Activated T-cell treated with anti-CD3 and anti-CD28 coated beads, Interleukin-2, amount 50 U/mL, for 24 hours (primary cell): ENCODE measurements around the gene CABP4.
"Not testable (repeated sequence)": the region's sequence is repeated elsewhere in the genome, so short reads cannot be mapped to it uniquely, and the experiment has no call there.

ENCODE experiments used
- DNase-seq: peaks from one replicate; pipeline ENCODE4 v3.0.0-alpha.2; 2020
- H3K27ac Mint-ChIP-seq: 2 replicates; pipeline ENCODE4 v1.8.0; 2020; ENCODE audit warnings: mild to moderate bottlenecking, mixed read lengths
- H3K27me3 Mint-ChIP-seq: 2 replicates; pipeline ENCODE4 v1.8.0; 2020; ENCODE audit warnings: mixed read lengths
- H3K36me3 Mint-ChIP-seq: 2 replicates; pipeline ENCODE4 v1.8.0; 2020; ENCODE audit warnings: low read depth, mixed read lengths
- H3K4me1 Mint-ChIP-seq: 2 replicates; pipeline ENCODE4 v1.8.0; 2020; ENCODE audit warnings: low read depth, mixed read lengths
- H3K4me3 Mint-ChIP-seq: 2 replicates; pipeline ENCODE4 v1.8.0; 2020; ENCODE audit warnings: mild to moderate bottlenecking, moderate library complexity, mixed read lengths
- H3K9me3 Mint-ChIP-seq: 2 replicates; pipeline ENCODE4 v1.8.0; 2020; ENCODE audit warnings: mixed read lengths

Gene CABP4

DNA sequence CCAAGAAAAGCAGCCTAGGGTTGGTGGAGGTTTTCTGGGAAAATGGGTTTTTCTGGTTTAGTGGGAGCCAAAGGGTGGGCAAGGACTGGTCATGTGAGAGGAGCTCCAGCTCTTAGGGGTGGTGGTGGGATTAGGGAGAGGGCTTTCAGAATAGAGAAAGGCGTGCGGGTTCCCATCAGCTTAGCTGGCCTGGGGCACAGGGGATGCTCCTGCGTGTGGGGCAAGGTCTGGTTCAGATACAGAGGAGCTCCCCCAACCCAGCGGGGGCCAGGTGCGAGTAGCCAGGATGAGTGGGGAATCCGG is 13.3 kb downstream of the CABP4 start:
- Mint-ChIP-seq H3K4me3 (peak overlapping the region; percentile 91), H3K27me3 (no peaks in the 10 kb centered on the region), H3K9me3 (no peaks in the 10 kb centered on the region), H3K36me3 (peaks cover 20% of the 10 kb centered on the region), H3K27ac (peak overlapping the region; percentile 94), H3K4me1 (peaks cover 40% of the 10 kb centered on the region)
- no peak for DNase-seq

DNA sequence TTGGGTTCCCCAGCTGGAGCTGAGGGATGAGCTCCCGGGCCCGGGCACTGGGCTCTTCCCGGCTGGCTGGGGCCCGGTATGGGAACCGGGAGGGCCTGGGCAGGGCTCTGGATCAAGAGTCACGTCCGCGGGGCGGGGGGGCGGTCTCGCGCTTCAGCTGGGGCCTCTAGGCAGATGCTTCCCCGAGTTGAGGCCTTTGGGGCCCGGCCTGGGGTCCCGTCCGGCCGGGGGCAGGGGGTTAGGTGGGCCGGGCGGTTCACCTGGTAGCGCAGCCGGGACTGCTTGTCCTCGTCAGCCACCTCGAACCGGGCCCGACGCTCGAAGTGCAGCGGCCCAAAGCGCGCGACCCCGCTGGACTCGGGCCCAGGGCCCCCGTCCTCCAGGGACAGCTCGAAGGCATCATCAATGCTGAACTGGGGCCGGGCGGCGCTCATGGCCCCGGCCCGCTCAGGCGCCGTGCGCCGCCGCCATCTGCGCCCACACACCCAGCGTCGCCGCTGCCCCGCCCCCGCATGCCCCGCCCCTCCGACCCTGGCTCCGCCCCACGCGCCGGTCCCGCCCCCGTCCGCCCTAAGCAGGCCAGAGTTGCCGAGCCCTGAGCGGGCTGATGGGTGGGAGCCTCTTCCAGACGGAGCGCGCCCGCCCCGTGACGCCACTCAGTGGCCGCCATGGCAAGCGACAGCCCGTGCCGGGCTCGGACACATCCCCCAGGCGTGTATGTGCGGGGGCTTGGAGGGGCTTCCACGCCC is 13.8 kb downstream of the CABP4 start, which contains the start of gene TMEM134:
Gene TMEM134, minus strand, starts transcription at position 493 of the 749 bp plus-strand sequence. Its CDS starts 59 bp downstream, at position 434.
- no peaks in the 10 kb centered on the region for H3K27me3 Mint-ChIP-seq
- H3K36me3 Mint-ChIP-seq = peaks cover 20% of the 10 kb centered on the region
- H3K4me3 Mint-ChIP-seq = peak within 1 kb of the TSS; percentile 91
- peak within 1 kb of the TSS; percentile 94 for H3K27ac Mint-ChIP-seq
- H3K9me3 Mint-ChIP-seq = no peaks in the 10 kb centered on the region
- peak; percentile 95 for DNase-seq
- H3K4me1 Mint-ChIP-seq = peaks cover 40% of the 10 kb centered on the region

DNA sequence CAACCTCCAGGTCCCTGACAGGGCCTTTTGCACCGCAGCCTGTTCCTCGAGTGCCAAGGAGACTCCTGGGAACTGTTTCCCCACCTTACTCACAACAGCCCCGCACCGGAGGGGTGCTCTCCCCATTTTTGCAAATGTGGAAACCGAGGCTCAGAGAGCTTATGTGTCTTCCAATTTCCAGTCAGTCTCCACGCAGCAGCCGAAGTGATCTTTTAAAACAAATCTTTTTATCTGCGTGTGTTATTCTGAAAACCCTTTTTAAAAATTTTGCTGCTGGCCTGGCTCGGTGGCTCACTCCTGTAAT is 14.3 kb downstream of the CABP4 start:
- Mint-ChIP-seq H3K9me3 (no peaks in the 10 kb centered on the region), H3K27me3 (no peaks in the 10 kb centered on the region), H3K4me1 (peaks cover 36% of the 10 kb centered on the region), H3K36me3 (peaks cover 20% of the 10 kb centered on the region), H3K27ac (peak overlapping the region; percentile 90), H3K4me3 (peak overlapping the region; percentile 78)
- DNase-seq = no peak

DNA sequence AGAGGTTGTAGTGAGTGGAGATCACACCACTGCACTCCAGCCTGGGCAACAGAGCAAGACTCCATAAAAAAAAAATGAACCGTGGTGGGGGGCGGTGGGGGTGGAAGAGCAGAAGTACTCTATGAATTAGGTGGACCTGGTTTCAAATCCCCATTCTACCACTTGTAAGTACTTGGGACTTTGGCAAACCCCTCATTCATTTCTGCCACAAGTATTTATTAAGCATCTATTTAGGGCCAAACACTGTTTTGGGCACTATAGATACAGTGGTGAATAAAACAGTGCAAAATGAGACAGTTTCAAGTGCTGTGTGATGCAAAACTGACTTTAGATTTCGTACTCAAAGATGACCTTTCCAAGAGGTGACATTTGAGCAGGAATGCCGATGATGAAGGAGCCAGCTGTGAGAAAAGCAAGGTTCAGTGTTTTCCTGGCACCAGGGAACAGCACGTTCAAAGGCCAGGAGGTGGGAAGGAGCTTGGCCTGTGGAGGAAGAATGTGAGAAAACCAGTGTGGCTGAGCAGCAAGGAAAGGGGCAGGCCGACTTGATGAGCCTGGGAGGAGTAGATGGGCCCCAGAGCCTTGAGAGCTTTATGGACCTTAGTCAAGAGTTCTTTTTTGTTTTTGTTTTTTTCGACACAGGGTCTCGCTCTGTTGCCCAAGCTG is 15.3 kb downstream of the CABP4 start:
- no peak for DNase-seq
- Mint-ChIP-seq H3K4me1 (peaks cover 32% of the 10 kb centered on the region), H3K36me3 (peaks cover 13% of the 10 kb centered on the region), H3K27me3 (no peaks in the 10 kb centered on the region), H3K9me3 (no peaks in the 10 kb centered on the region), H3K27ac (peak overlapping the region; percentile 12), H3K4me3 (no peak overlapping the region)

GRCh38 chr11:67472882-67473281 is 17.7 kb downstream of the CABP4 start:
- Mint-ChIP-seq H3K27me3 (no peaks in the 10 kb centered on the region), H3K4me3 (no peak overlapping the region), H3K36me3 (peaks cover 5% of the 10 kb centered on the region), H3K4me1 (peaks cover 13% of the 10 kb centered on the region), H3K27ac (no peak overlapping the region), H3K9me3 (no peaks in the 10 kb centered on the region)
- no peak for DNase-seq

GRCh38 chr11:67476692-67477091 is 21.5 kb downstream of the CABP4 start:
- not testable (repeated sequence) for H3K36me3 Mint-ChIP-seq, H3K4me3 Mint-ChIP-seq, H3K4me1 Mint-ChIP-seq, H3K9me3 Mint-ChIP-seq, H3K27me3 Mint-ChIP-seq, DNase-seq, H3K27ac Mint-ChIP-seq

DNA sequence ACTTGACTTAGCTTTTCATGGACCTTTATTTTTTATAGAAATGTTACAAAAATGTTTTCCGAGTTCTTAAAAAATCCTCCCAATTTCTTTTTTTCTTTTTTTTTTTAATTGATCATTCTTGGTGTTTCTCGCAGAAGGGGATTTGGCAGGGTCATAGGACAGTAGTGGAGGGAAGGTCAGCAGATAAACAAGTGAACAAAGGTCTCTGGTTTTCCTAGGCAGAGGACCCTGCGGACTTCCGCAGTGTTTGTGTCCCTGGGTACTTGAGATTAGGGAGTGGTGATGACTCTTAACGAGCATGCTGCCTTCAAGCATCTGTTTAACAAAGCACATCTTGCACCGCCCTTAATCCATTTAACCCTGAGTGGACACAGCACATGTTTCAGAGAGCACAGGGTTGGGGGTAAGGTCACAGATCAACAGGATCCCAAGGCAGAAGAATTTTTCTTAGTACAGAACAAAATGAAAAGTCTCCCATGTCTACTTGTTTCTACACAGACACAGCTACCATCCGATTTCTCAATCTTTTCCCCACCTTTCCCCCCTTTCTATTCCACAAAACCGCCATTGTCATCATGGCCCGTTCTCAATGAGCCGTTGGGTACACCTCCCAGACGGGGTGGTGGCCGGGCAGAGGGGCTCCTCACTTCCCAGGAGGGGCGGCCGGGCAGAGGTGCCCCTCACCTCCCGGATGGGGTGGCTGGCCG is 22.3 kb downstream of the CABP4 start:
- H3K27me3 Mint-ChIP-seq, DNase-seq, H3K4me1 Mint-ChIP-seq, H3K9me3 Mint-ChIP-seq, H3K27ac Mint-ChIP-seq, H3K36me3 Mint-ChIP-seq, H3K4me3 Mint-ChIP-seq: not testable (repeated sequence)

- DNase-seq = no peak
- H3K36me3 Mint-ChIP-seq = peaks cover 40% of the 10 kb centered on the region
- peak overlapping the region; percentile 99 for H3K27ac Mint-ChIP-seq
- H3K4me1 Mint-ChIP-seq = peaks cover 46% of the 10 kb centered on the region
- H3K9me3 Mint-ChIP-seq = no peaks in the 10 kb centered on the region
- peak overlapping the region; percentile 85 for H3K4me3 Mint-ChIP-seq
- no peaks in the 10 kb centered on the region for H3K27me3 Mint-ChIP-seq
Measured at GRCh38 chr11:67482275-67482826, 27.2 kb downstream of the CABP4 start.

DNA sequence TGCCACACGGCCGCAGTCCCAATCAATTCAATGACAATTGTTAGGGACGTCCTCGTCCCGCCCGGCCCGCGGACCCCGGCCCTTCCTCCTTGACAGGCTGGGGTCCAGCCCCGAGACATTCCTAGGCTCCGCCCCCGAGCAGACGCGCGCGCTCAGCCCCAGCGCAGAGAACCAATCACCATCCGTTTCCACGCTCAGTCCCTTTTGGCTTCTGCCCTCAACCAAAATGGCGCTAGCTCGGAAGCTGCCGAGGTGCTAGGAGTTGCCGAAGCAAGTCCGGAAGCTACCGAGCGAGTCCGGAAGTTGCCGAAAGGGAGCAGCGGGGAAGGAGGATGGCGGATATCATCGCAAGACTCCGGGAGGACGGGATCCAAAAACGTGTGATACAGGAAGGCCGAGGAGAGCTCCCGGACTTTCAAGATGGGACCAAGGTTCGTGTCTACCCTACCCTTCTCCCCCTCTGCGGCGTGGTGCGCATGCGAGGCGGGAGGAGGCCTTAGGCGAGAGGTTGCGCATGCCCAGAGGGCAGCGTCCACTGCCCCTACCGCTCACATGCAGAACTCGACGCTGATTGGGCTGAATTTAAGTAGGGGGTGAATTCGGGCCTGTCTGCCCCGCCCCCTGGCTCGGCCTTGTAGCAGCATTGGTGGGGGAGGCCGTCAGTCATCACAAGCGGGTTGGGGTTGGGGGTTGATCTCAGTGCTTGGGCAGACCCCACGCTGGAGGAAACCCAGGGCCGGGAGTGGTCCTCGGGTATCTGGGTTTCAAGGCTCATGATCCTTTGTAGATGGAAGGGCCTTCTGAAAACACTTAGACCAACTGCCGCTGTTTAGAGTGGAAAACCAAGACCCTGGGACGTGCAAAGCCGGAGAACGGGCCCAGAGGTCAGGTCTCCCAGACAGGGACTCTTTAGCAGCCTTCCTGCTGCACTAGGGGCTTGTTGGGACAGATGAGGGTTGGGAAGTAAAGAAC is 28.0 kb downstream of the CABP4 start, which contains the start of gene AIP:
Gene AIP, plus strand, starts transcription at position 200 of the 972 bp plus-strand sequence. Its CDS starts 133 bp downstream, at position 333.
- Mint-ChIP-seq H3K9me3 (peaks cover 2% of the 10 kb centered on the region), H3K36me3 (peaks cover 48% of the 10 kb centered on the region), H3K4me3 (peak within 1 kb of the TSS; percentile 85)

DNA sequence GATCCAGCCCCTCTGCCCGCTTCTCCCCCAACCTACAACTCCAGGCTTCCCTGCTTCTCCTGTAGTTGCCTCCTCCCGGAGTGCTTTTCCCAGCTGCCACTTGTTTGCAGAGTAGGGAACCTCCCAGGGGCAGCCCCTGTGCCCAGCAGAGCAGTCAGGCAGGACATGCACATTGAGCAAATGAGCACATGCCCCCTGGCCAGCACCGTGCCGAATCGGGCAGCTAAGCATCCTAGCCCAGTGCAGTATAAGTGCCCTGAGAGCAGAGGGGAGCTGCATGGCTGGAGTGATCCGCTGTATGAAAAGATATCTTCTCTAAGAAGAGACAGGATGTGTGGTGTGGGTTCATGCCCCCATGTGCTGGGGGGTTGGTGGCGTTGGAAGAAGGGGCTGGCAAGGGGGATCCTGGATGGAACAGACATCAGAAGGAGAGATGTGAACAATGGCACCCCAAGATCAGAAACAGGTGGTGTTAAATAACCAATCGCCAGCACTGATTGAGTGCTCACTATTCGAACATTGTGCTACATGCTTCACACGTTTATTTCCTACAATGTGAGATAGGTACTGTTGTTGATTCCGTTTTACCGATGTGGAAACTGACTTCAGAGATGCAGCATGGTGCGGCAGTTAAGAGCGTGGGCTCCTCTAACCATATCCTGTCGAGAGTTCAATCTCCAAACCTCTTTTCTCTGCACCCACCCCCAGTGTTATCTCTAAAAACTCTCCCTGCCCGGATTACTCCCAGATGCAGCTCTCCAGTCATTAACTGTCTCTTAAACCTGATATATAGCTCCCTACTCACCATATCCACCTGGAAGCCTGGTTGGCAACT is 28.9 kb downstream of the CABP4 start:
- Mint-ChIP-seq H3K27ac (peak overlapping the region; percentile 99), H3K27me3 (no peaks in the 10 kb centered on the region), H3K36me3 (peaks cover 57% of the 10 kb centered on the region), H3K9me3 (peaks cover 2% of the 10 kb centered on the region), H3K4me1 (peaks cover 63% of the 10 kb centered on the region), H3K4me3 (peak overlapping the region; percentile 85)
- peak; percentile 73 for DNase-seq

More for the DNA sequence above, 28.0 kb downstream of the CABP4 start, which contains the start of gene AIP:
- Mint-ChIP-seq H3K4me1 (peaks cover 53% of the 10 kb centered on the region), H3K27me3 (no peaks in the 10 kb centered on the region), H3K27ac (peak within 1 kb of the TSS; percentile 99)
- peak; percentile 97 for DNase-seq

GRCh38 chr11:67484847-67485311 is 29.7 kb downstream of the CABP4 start:
- Mint-ChIP-seq H3K27ac (peak overlapping the region; percentile 99), H3K4me1 (peaks cover 69% of the 10 kb centered on the region), H3K27me3 (no peaks in the 10 kb centered on the region), H3K4me3 (peak overlapping the region; percentile 85), H3K36me3 (peaks cover 64% of the 10 kb centered on the region), H3K9me3 (peaks cover 2% of the 10 kb centered on the region)
- DNase-seq = peak; percentile 80

DNA sequence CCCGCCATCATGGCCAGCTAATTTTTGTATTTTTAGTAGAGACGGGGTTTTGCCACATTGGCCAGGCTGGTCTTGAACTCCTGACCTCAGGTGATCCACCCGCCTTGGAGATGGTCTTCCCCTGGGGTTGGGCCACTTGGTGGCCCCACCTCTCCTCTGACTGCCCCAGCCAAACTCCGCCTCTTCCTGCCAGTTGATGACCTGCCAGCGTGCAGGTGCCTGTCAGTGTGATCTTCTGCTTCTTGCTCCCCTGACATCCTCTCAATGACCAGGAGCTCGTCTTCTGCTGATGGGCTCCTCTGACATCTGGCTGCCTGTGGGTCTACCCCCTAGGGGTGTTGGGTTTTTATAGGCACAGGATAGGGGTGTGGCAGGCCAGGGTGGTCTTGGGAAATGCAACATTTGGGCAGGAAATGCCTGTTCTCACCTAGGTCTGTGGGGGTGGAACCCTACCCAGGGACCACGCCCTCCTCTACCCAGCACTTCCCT is 30.8 kb downstream of the CABP4 start:
- H3K27me3 Mint-ChIP-seq, H3K9me3 Mint-ChIP-seq: not testable (repeated sequence)
- Mint-ChIP-seq H3K4me1 (peaks cover 74% of the 10 kb centered on the region), H3K36me3 (peaks cover 74% of the 10 kb centered on the region), H3K4me3 (peak overlapping the region; percentile 85), H3K27ac (peak overlapping the region; percentile 99)
- DNase-seq = peak; percentile 62
